ENCODE results near the gene EFCAB6.
A peak's percentile ranks its signal among the peaks of the same experiment; 100 is the strongest.

Gene EFCAB6

GRCh38 chr22:43850529-43850928 is 38.4 kb upstream of the EFCAB6 start:
- H3K4me2 ChIP-seq (ENCODE audit: low read depth, low read length, poor library complexity, severe bottlenecking), result no peak overlapping the region
- H3K27me3 ChIP-seq (ENCODE audit: insufficient read depth, low read length, poor library complexity, severe bottlenecking), result no peaks in the 10 kb centered on the region
- TF ChIP-seq EZH2phosphoT487 (IDR thresholded peaks at IDR 0.05; ENCODE audit: borderline replicate concordance), result no peak
- no peak for TF ChIP-seq CTCF (conservative IDR thresholded peaks at IDR 0.05; ENCODE audit: low read length)
- no peak overlapping the region for H2AFZ ChIP-seq (ENCODE audit: low read length)
- H3K9me2 ChIP-seq (replicated peaks; ENCODE audit: low read depth, low read length), result no peaks in the 10 kb centered on the region
- H3K4me3 ChIP-seq (ENCODE audit: low read length, poor library complexity, severe bottlenecking), result no peak overlapping the region
- H3K36me3 ChIP-seq (ENCODE audit: insufficient read depth, low read length), result no peaks in the 10 kb centered on the region
- H3K9ac ChIP-seq (ENCODE audit: low read depth, low read length, poor library complexity, severe bottlenecking), result no peak overlapping the region
- H3F3A ChIP-seq (ENCODE audit: low read depth), result no peaks in the 10 kb centered on the region
- H3K9me3 ChIP-seq (ENCODE audit: insufficient read depth, low read depth, low read length), result no peaks in the 10 kb centered on the region
- no peaks in the 10 kb centered on the region for H3K79me2 ChIP-seq (ENCODE audit: insufficient read depth, low read length)
- H3K4me1 ChIP-seq (ENCODE audit: insufficient read depth, low read length, poor library complexity, severe bottlenecking), result no peaks in the 10 kb centered on the region
- H4K20me1 ChIP-seq (ENCODE audit: insufficient read depth, low read length, poor library complexity, severe bottlenecking), result no peaks in the 10 kb centered on the region

DNA sequence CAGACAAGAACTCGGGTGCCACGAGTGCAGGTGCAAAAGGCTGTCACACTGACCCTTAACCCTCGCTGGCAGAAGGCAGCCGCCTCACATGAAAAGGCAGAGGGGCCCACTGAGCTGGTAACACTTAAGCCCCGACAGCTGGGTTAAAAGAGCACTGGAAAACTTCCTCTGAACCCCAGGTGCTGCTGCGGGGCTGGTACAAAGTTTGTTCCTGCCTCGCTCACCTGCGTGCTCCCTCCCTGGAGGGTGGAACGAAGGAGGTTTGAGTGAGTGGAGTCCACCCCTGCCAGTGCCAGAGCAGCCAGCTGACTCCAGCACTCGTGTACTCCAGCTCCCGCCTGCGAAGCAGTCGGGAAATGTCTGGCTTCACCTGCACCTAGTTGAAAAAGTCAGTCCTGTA is 37.6 kb upstream of the EFCAB6 start:
- H3K36me3 ChIP-seq (ENCODE audit: insufficient read depth, low read length), result no peaks in the 10 kb centered on the region
- H3K4me3 ChIP-seq (ENCODE audit: low read length, poor library complexity, severe bottlenecking), result no peak overlapping the region
- no peaks in the 10 kb centered on the region for H3K4me1 ChIP-seq (ENCODE audit: insufficient read depth, low read length, poor library complexity, severe bottlenecking)
- H4K20me1 ChIP-seq (ENCODE audit: insufficient read depth, low read length, poor library complexity, severe bottlenecking), result no peaks in the 10 kb centered on the region
- no peak overlapping the region for H2AFZ ChIP-seq (ENCODE audit: low read length)
- H3K9me2 ChIP-seq (replicated peaks; ENCODE audit: low read depth, low read length), result no peaks in the 10 kb centered on the region
- H3K9me3 ChIP-seq (ENCODE audit: insufficient read depth, low read depth, low read length), result no peaks in the 10 kb centered on the region
- no peak overlapping the region for H3K9ac ChIP-seq (ENCODE audit: low read depth, low read length, poor library complexity, severe bottlenecking)
- no peak overlapping the region for H3K4me2 ChIP-seq (ENCODE audit: low read depth, low read length, poor library complexity, severe bottlenecking)
- no peaks in the 10 kb centered on the region for H3F3A ChIP-seq (ENCODE audit: low read depth)
- H3K27me3 ChIP-seq (ENCODE audit: insufficient read depth, low read length, poor library complexity, severe bottlenecking), result no peaks in the 10 kb centered on the region
- no peaks in the 10 kb centered on the region for H3K79me2 ChIP-seq (ENCODE audit: insufficient read depth, low read length)
- no peak for TF ChIP-seq EZH2phosphoT487 (IDR thresholded peaks at IDR 0.05; ENCODE audit: borderline replicate concordance)
- TF ChIP-seq CTCF (conservative IDR thresholded peaks at IDR 0.05; ENCODE audit: low read length), result no peak

- TF ChIP-seq EZH2phosphoT487 (IDR thresholded peaks at IDR 0.05; ENCODE audit: borderline replicate concordance) (no peak), CTCF (conservative IDR thresholded peaks at IDR 0.05; ENCODE audit: low read length) (peak; percentile 43)
- Histone ChIP-seq H3K4me2 (ENCODE audit: low read depth, low read length, poor library complexity, severe bottlenecking) (no peak overlapping the region), H3F3A (ENCODE audit: low read depth) (no peaks in the 10 kb centered on the region), H3K36me3 (ENCODE audit: insufficient read depth, low read length) (no peaks in the 10 kb centered on the region), H3K27me3 (ENCODE audit: insufficient read depth, low read length, poor library complexity, severe bottlenecking) (no peaks in the 10 kb centered on the region), H3K4me1 (ENCODE audit: insufficient read depth, low read length, poor library complexity, severe bottlenecking) (no peaks in the 10 kb centered on the region), H3K9me3 (ENCODE audit: insufficient read depth, low read depth, low read length) (no peaks in the 10 kb centered on the region), H4K20me1 (ENCODE audit: insufficient read depth, low read length, poor library complexity, severe bottlenecking) (no peaks in the 10 kb centered on the region), H3K79me2 (ENCODE audit: insufficient read depth, low read length) (no peaks in the 10 kb centered on the region), H3K9me2 (replicated peaks; ENCODE audit: low read depth, low read length) (no peaks in the 10 kb centered on the region), H2AFZ (ENCODE audit: low read length) (no peak overlapping the region), H3K9ac (ENCODE audit: low read depth, low read length, poor library complexity, severe bottlenecking) (no peak overlapping the region), H3K4me3 (ENCODE audit: low read length, poor library complexity, severe bottlenecking) (no peak overlapping the region)
Measured at GRCh38 chr22:43848366-43849171, 36.5 kb upstream of the EFCAB6 start.
